ENCODE results near the gene AGTRAP. TPM values are rescaled to one million over a fixed set of nuclear protein-coding genes. Genes with fewer than 3 reads are reported as not detected.

Gene AGTRAP
- total and polyA plus RNA-seq, 2 of the 4 experiments (the other 2 are of a cell fraction) = 21.5 to 57.7 TPM

DNA sequence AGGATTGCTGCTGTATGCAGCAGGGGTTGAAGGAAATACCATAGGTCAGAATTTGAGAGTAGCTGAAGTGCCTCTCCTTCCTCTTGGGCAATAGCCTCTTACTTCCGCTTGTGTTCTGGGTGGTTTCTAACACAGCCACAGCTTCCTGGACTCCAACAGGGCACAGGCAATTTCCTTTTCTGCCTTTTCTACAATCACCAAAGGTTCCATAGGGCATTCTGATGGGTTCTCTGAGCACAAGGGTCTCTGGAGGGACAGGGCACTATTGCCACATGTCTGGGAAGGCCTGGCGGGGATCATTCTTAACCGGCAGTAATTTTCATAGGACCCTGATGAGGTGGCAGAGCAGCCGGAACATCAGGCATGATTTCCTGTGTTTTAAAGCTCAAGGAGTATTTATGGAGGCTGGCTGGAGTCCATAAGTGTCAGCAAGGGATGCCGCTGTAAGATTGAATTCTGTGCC lies 5.5 kb upstream of the AGTRAP start:
- Histone ChIP-seq H3K4me3 (ENCODE audit: insufficient read depth, low read depth, low read length) (no peak overlapping the region), H2BK5ac (ENCODE audit: low read depth, low read length, poor library complexity, severe bottlenecking) (no peak overlapping the region), H3K9ac (ENCODE audit: low read depth, low read length) (no peak overlapping the region), H3K23ac (ENCODE audit: low read depth, low read length) (peak overlapping the region; percentile 73), H2BK20ac (ENCODE audit: low read depth, low read length) (peak overlapping the region; percentile 85), H3K4ac (ENCODE audit: low read depth, low read length) (peak overlapping the region; percentile 92), H2AFZ (replicated peaks; ENCODE audit: low read length, poor library complexity) (peak overlapping the region; percentile 81), H3K27ac (ENCODE audit: insufficient read depth, low read length) (peak overlapping the region; percentile 28), H2AK5ac (ENCODE audit: low read depth, low read length) (0 out of 2 replicates have a peak overlapping the region, but pooled peaks have one; percentile 40), H2AK9ac (replicated peaks; ENCODE audit: low read depth, low read length, poor library complexity) (peak overlapping the region; percentile 90), H2BK120ac (ENCODE audit: low read depth, low read length) (peak overlapping the region; percentile 85), H4K5ac (ENCODE audit: low read depth, low read length) (peak overlapping the region; percentile 65), H3K9me1 (ENCODE audit: insufficient read depth, low read length) (peaks cover 11% of the 10 kb centered on the region), H4K20me1 (ENCODE audit: insufficient read depth, low read length) (no peaks in the 10 kb centered on the region), H3K79me1 (ENCODE audit: low read depth in 1 of 2, low read length in 2 of 2) (no peaks in the 10 kb centered on the region), H4K8ac (ENCODE audit: low read depth in 2 of 2, low read length in 2 of 2) (peak overlapping the region; percentile 49 to 73; a peak in 2 of 4 replicates), H3K56ac (ENCODE audit: extremely low read depth, insufficient read depth, low read length) (peak overlapping the region; percentile 16; the same call in 1 of the 2 replicates), H3K4me2 (ENCODE audit: low read depth, low read length) (no peak overlapping the region), H3K18ac (ENCODE audit: low read depth, low read length) (no peak overlapping the region), H3K27me3 (ENCODE audit: control insufficient read depth, insufficient read depth, low read length) (peaks cover under 1% of the 10 kb centered on the region; the same call in 1 of the 2 replicates), H3K9me3 (ENCODE audit: control insufficient read depth, insufficient read depth, low read length) (no peaks in the 10 kb centered on the region), H4K91ac (ENCODE audit: insufficient read depth, low read depth, low read length) (peak overlapping the region; percentile 86), H3K36me3 (ENCODE audit: control insufficient read depth, insufficient read depth, low read length) (no peaks in the 10 kb centered on the region), H3K14ac (replicated peaks; ENCODE audit: low read depth, low read length) (peak overlapping the region; percentile 82; the same call in 1 of the 2 replicates), H2BK15ac (ENCODE audit: low read depth, low read length) (0 out of 3 replicates have a peak overlapping the region, but pooled peaks have one; percentile 38), H3K4me1 (ENCODE audit: control insufficient read depth, insufficient read depth, low read length) (peaks cover 13% of the 10 kb centered on the region)
- TF ChIP-seq MAZ (IDR thresholded peaks at IDR 0.05; ENCODE audit: borderline replicate concordance, low read depth, low read length) = no peak
- TF ChIP-seq CEBPB (IDR thresholded peaks at IDR 0.05; ENCODE audit: low read depth, low read length) = peak; percentile 71
- ChIA-PET CTCF (no interaction called here), POLR2A (ENCODE audit: unreplicated experiment) (no interaction called here)
- DNase-seq (peak; percentile 36), ATAC-seq (ENCODE audit: low read depth) (no peak)
- intact Hi-C loops (cut with micrococcal nuclease) = loop anchor here (10.0 kb wide), 1 partner anchor 456 kb away; the partner anchor contains the start of gene UBIAD1
- no TSS peak for BruUV-seq (replicated peaks)
- WGBS, 2 experiments (ENCODE audit: extremely low coverage in 2 of 2, insufficient read length in 1 of 2) = 21% methylated on average over 4 of the region's 5 CpGs; no CpG with 5 or more reads in 1 of the 2 experiments
- in situ Hi-C loops (cut with MboI; ENCODE audit: low sequenced_read_pairs) = no loop called here
- dilution Hi-C loops (cut with HindIII; ENCODE audit: low sequenced_read_pairs, unreplicated experiment) = no loop called here

Data from IMR-90 (cell line).